K562 (cell line): Measurements from ENCODE around the gene IPO9. TPM values are rescaled to one million over a fixed set of nuclear protein-coding genes. Genes with fewer than 3 reads are reported as not detected.
A peak's percentile ranks its signal among the peaks of the same experiment; 100 is the strongest.
"Not testable (repeated sequence)": the region's sequence is repeated elsewhere in the genome, so short reads cannot be mapped to it uniquely, and the experiment has no call there.

Experiments
- ATAC-seq: fragments of 200-7000 bp; cut with Tn5 transposase; 3 replicates; pipeline ENCODE4 v1.9.1; 2020; ENCODE audit warnings: moderate library complexity
- BruUV-seq: library from RNA; stranded (reverse); fragments of 400-500 nt; replicated peaks from 2 replicates; lab custom pipeline; 2021; lab: Mats Ljungman, UMichigan
- CTCF ChIA-PET: fragments of 300-600 bp; formaldehyde crosslinking; extraction: SDS; loops from one replicate; lab custom pipeline; 2021; ENCODE audit warnings: low intra/inter-chr PET ratio; lab: Yijun Ruan, JAX
- POLR2A ChIA-PET: fragments of 300-600, 350-650 bp; sonication (Branson Sonifier 250); formaldehyde crosslinking; extraction: SDS; loops from one replicate; lab custom pipeline; 2021; ENCODE audit warnings: antibody characterized with exemption, inconsistent platforms; lab: Yijun Ruan, JAX
- DNase-seq, 4 experiments: peaks; one replicate each; pipeline versions ENCODE4 v3.0.0 to v3.0.0-alpha.2; 2011 to 2018; ENCODE audit warnings: low spot score in 3 of 4, mixed read lengths in 3 of 4; ENCODE audit errors: extremely low read depth in 1 of 4
- FAIRE-seq: peaks from 2 replicates; lab custom pipeline; 2011; peaks lifted over from hg19 to GRCh38; lab: Jason Lieb, UNC
- H2AFZ ChIP-seq: 2 replicates; pipeline ENCODE4 v1.6.0; 2011; ENCODE audit warnings: low read depth, low read length, control low read depth, inconsistent platforms
- H3K27ac ChIP-seq: fragments of 200-600 bp; 3 replicates; pipeline ENCODE4 v1.8.0; 2011; ENCODE audit warnings: low read depth, mild to moderate bottlenecking, control low read depth, inconsistent platforms, low read length, moderate library complexity, mixed read lengths; ENCODE audit errors: extremely low read depth
- H3K27me3 ChIP-seq, 2 experiments: fragments of 300-600 bp in 1 of 2; 2 replicates in 1 of 2; 3 replicates in 1 of 2; pipeline versions ENCODE4 v1.6.0 to v1.8.0; 2011; ENCODE audit warnings: inconsistent platforms in 2 of 2, low read length in 2 of 2, mild to moderate bottlenecking in 1 of 2, mixed read lengths in 1 of 2, moderate library complexity in 1 of 2; ENCODE audit not compliant: control insufficient read depth in 2 of 2, insufficient read depth in 2 of 2
- H3K36me3 ChIP-seq: fragments of 300-600 bp; 3 replicates; pipeline ENCODE4 v1.8.0; 2011; ENCODE audit warnings: mild to moderate bottlenecking, low read length, inconsistent platforms; ENCODE audit not compliant: control insufficient read depth, insufficient read depth
- H3K4me1 ChIP-seq, 2 experiments: fragments of 200-600 bp in 1 of 2; replicated peaks in 1 of 2; 2 replicates in 1 of 2; 3 replicates in 1 of 2; pipeline versions ENCODE4 v1.5.1 to v1.8.0; 2011; ENCODE audit warnings: inconsistent platforms in 2 of 2, low read length in 2 of 2, mild to moderate bottlenecking in 1 of 2, mixed read lengths in 1 of 2, moderate library complexity in 1 of 2; ENCODE audit not compliant: control insufficient read depth in 2 of 2, insufficient read depth in 2 of 2
- H3K4me2 ChIP-seq: 2 replicates; pipeline ENCODE4 v1.6.1; 2011; ENCODE audit warnings: low read length, control low read depth, inconsistent platforms, mixed read lengths; ENCODE audit not compliant: insufficient read depth
- H3K4me3 ChIP-seq: fragments of 200-600 bp; sonication (generic), shearing (Covaris generic); 2 replicates; pipeline ENCODE4 v1.5.1; 2016; ENCODE audit warnings: control low read depth, inconsistent platforms
- H3K79me2 ChIP-seq: fragments of 200-600 bp; 3 replicates; pipeline ENCODE4 v1.8.0; 2011; ENCODE audit warnings: low read length, inconsistent platforms; ENCODE audit not compliant: control insufficient read depth, insufficient read depth
- H3K9ac ChIP-seq, 2 experiments: 2 replicates each; pipeline versions ENCODE4 v1.6.0 to v1.6.1; 2011; ENCODE audit warnings: low read depth in 2 of 2, low read length in 2 of 2, control low read depth in 1 of 2, inconsistent platforms in 1 of 2, mild to moderate bottlenecking in 1 of 2, mixed read lengths in 1 of 2; ENCODE audit not compliant: insufficient read depth in 1 of 2
- H3K9me1 ChIP-seq: one replicate; pipeline ENCODE4 v1.6.0; 2011; ENCODE audit warnings: inconsistent platforms, mild to moderate bottlenecking, low read length, moderate library complexity; ENCODE audit not compliant: control insufficient read depth, insufficient read depth
- H3K9me3 ChIP-seq: replicated peaks from 2 replicates; pipeline ENCODE4 v1.5.1; 2011; ENCODE audit warnings: low read depth, low read length, inconsistent platforms; ENCODE audit not compliant: control insufficient read depth, insufficient read depth
- H4K20me1 ChIP-seq: replicated peaks from 2 replicates; pipeline ENCODE4 v1.6.1; 2011; ENCODE audit warnings: low read length, inconsistent platforms, mixed read lengths; ENCODE audit not compliant: control insufficient read depth, insufficient read depth
- GATAD2A ChIP-seq: fragments of 450-650 bp; IDR thresholded peaks from 2 replicates; pipeline ENCODE4 v1.6.1; 2017
- MAFG ChIP-seq: fragments of 450-650 bp; conservative IDR thresholded peaks from 2 replicates; pipeline ENCODE4 v1.6.1; 2016; ENCODE audit warnings: missing genetic modification characterization, missing compliant biosample characterization
- MEF2D ChIP-seq: conservative IDR thresholded peaks from 2 replicates; pipeline ENCODE4 v1.6.1; 2016; ENCODE audit warnings: low read depth, missing genetic modification characterization, missing compliant biosample characterization
- NBN ChIP-seq: fragments of 450-650 bp; IDR thresholded peaks from 2 replicates; pipeline ENCODE4 v1.6.1; 2016; ENCODE audit warnings: low read depth, mild to moderate bottlenecking
- SMARCA5 ChIP-seq: fragments of 450-650 bp; IDR thresholded peaks from 2 replicates; pipeline ENCODE4 v1.6.1; 2016
- TOE1 ChIP-seq, 2 experiments: fragments of 450-650 bp in 1 of 2; sonication (generic) in 1 of 2; formaldehyde crosslinking in 1 of 2; IDR thresholded peaks; 2 replicates each; pipeline versions ENCODE4 v1.7.1 to v1.8.0; 2016 to 2022; ENCODE audit warnings: borderline replicate concordance in 2 of 2, mild to moderate bottlenecking in 2 of 2, antibody characterized with exemption in 1 of 2, inconsistent platforms in 1 of 2, low read depth in 1 of 2, missing genetic modification reagents in 1 of 2, moderate library complexity in 1 of 2
- TRIM28 ChIP-seq: fragments of 450-650 bp; IDR thresholded peaks from 2 replicates; pipeline ENCODE4 v1.6.1; 2017
- ZNF316 ChIP-seq: fragments of 450-650 bp; IDR thresholded peaks from 2 replicates; pipeline ENCODE4 v1.6.1; 2016
- WGBS: fragments of 100-300 bp; shearing (Covaris generic); methylation state at CpG from one replicate; pipeline ENCODE4 v1.1.6; 2016; ENCODE audit warnings: low coverage, mixed read lengths; ENCODE audit not compliant: insufficient coverage; ENCODE audit errors: missing lambda C conversion rate; 5-methylcytosine and 5-hydroxymethylcytosine counted together
- in situ Hi-C: fragments of 300-500 bp; cut with MboI; formaldehyde crosslinking; loops from 4 replicates; pipeline ENCODE4 v1.15.0; 2018; ENCODE audit warnings: inconsistent platforms, mixed read lengths
- intact Hi-C: fragments of 100-400 bp; cut with micrococcal nuclease; formaldehyde crosslinking; loops from 2 replicates; pipeline ENCODE4 v1.14.2; 2022
- polyA plus RNA-seq, 8 experiments: library from polyadenylated mRNA; depleted of rRNA in 4 of 8; stranded (reverse) in 5 of 8; unstranded in 3 of 8; fragments of >200 nt; fragmentation: Nextera tagmentation in 2 of 8; fragmentation: Illumina TruSeq in 1 of 8; extraction: Ambion mirVana in 2 of 8; extraction: Trizol in 1 of 8; gene quantifications; 2 replicates each; pipeline versions ENCODE4 v1.2.1 to v1.2.3, GENCODE V29; 2011 to 2014; ENCODE audit warnings: inconsistent platforms in 1 of 8, missing spikeins in 1 of 8
- total RNA-seq, 7 experiments: library from RNA; depleted of rRNA in 6 of 7; stranded (reverse); fragments of >200 nt in 6 of 7; fragmentation: Illumina TruSeq in 2 of 7; extraction: Trizol in 2 of 7; gene quantifications; 2 replicates each; pipeline versions ENCODE4 v1.2.1 to v1.2.3, GENCODE V29; 2011 to 2021; ENCODE audit warnings: low replicate concordance in 1 of 7
- TF ChIP-seq, protein P1 (sequence below): fragments of 450-650 bp; IDR thresholded peaks from 2 replicates; pipeline ENCODE4 v1.6.1; 2017; ENCODE audit warnings: antibody characterized with exemption, mild to moderate bottlenecking

Gene IPO9
- total and polyA plus RNA-seq, 9 of the 15 experiments (the other 6 are each of a cell fraction or from before 2014, with no cell fraction given): 27.9 to 78.6 (median 43.9) TPM

DNA sequence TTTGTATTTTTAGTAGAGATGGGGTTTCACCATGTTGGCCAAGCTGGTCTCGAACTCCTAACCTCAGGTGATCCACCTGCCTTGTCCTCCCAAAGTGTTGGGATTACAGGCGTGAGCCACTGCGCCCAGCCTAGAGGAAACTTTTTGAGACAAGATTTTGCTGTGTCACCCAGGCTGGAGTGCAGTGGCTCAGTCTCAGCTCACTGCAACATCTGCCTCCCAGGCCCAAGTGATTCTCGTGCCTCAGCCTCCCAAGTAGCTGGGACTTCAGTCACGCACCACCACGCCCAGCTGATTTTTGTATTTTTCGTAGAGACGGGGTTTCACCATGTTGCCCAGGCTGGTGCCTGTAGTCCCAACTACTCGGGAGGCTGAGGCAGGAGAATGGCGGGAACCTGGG lies 10.1 kb downstream of the IPO9 start:
- intact Hi-C loops; H2AFZ ChIP-seq; in situ Hi-C loops; H3K9ac ChIP-seq; H3K9me3 ChIP-seq; H4K20me1 ChIP-seq; H3K27ac ChIP-seq; BruUV-seq; FAIRE-seq; H3K27me3 ChIP-seq; H3K4me3 ChIP-seq; H3K4me2 ChIP-seq; H3K9me1 ChIP-seq; TF ChIP-seq TOE1 (CRISPR knock-in tag; IDR thresholded peaks at IDR 0.05; ENCODE audit: borderline replicate concordance, low read depth): not testable (repeated sequence)
- WGBS: 56% methylated on average over 10 of the region's 10 CpGs
- peak; percentile 67 for ATAC-seq
- POLR2A ChIA-PET: interaction anchor here (0.8 to 3.0 kb wide), 4 partner anchors 9 to 12 kb away, joined by 3 to 13 read pairs (median 7); partner anchors contain the start of gene IPO9
- Histone ChIP-seq H3K79me2 (peaks cover 97% of the 10 kb centered on the region), H3K4me1 (peaks cover 10 to 17% of the 10 kb centered on the region in 2 experiments; a peak in 4 of 5 replicates), H3K36me3 (peaks cover 59% of the 10 kb centered on the region)
- DNase-seq: peak in 1 of 4 experiments; percentile 58
- CTCF ChIA-PET: interaction anchor here (1.0 kb wide), 1 partner anchor 13 kb away, joined by 3 read pairs; no protein-coding TSS in a partner anchor
- TF ChIP-seq MEF2D (tag) (0 out of 2 replicates have a peak, but pooled peaks have one; percentile 49), NBN (peak; percentile 38; the same call in 1 of the 2 replicates), ZNF316 (peak; percentile 81), MAFG (tag) (peak; percentile 90), SMARCA5 (peak; percentile 14; the same call in 1 of the 2 replicates), GATAD2A (0 out of 2 replicates have a peak, but pooled peaks have one; percentile 34), TRIM28 (peak; percentile 70), TOE1 (IDR thresholded peaks at IDR 0.05; ENCODE audit: borderline replicate concordance) (peak; percentile 33; the same call in 1 of the 2 replicates)
- TF ChIP-seq, protein P1, sequence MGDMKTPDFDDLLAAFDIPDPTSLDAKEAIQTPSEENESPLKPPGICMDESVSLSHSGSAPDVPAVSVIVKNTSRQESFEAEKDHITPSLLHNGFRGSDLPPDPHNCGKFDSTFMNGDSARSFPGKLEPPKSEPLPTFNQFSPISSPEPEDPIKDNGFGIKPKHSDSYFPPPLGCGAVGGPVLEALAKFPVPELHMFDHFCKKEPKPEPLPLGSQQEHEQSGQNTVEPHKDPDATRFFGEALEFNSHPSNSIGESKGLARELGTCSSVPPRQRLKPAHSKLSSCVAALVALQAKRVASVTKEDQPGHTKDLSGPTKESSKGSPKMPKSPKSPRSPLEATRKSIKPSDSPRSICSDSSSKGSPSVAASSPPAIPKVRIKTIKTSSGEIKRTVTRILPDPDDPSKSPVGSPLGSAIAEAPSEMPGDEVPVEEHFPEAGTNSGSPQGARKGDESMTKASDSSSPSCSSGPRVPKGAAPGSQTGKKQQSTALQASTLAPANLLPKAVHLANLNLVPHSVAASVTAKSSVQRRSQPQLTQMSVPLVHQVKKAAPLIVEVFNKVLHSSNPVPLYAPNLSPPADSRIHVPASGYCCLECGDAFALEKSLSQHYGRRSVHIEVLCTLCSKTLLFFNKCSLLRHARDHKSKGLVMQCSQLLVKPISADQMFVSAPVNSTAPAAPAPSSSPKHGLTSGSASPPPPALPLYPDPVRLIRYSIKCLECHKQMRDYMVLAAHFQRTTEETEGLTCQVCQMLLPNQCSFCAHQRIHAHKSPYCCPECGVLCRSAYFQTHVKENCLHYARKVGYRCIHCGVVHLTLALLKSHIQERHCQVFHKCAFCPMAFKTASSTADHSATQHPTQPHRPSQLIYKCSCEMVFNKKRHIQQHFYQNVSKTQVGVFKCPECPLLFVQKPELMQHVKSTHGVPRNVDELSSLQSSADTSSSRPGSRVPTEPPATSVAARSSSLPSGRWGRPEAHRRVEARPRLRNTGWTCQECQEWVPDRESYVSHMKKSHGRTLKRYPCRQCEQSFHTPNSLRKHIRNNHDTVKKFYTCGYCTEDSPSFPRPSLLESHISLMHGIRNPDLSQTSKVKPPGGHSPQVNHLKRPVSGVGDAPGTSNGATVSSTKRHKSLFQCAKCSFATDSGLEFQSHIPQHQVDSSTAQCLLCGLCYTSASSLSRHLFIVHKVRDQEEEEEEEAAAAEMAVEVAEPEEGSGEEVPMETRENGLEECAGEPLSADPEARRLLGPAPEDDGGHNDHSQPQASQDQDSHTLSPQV: peak; percentile 78
